T-helper 9 cell (primary cell): ENCODE results near the gene C2CD4A.
"Not testable (repeated sequence)": the region's sequence is repeated elsewhere in the genome, so short reads cannot be mapped to it uniquely, and the experiment has no call there.

Experiments
- DNase-seq: peaks from one replicate; pipeline ENCODE4 v3.0.0-alpha.2; 2020
- total RNA-seq, 2 donors: gene quantifications; one replicate each; lab custom pipeline; 2026; lab: John Stamatoyannopoulos, UW

Gene C2CD4A, protein sequence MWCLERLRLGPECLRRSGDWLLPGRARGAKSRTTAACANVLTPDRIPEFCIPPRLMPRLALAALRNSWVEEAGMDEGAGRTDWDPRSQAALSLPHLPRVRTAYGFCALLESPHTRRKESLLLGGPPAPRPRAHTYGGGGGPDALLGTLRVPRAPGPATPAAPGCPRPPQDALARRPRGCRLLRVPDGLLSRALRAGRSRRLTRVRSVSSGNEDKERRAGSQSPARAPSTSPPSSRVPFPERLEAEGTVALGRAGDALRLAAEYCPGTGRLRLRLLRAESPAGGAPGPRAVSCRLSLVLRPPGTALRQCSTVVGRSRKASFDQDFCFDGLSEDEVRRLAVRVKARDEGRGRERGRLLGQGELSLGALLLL
- total RNA-seq, result 0.21 to 0.48 reads per million in 2 donors

- DNase-seq, result peak; percentile 56
These were observed at the start of gene C2CD4A for GRCh38 chr15:62066663-62067447. TSS of gene C2CD4A (plus strand) at chr15:62066977. CDS start at chr15:62067614, 637 bp downstream.

DNA sequence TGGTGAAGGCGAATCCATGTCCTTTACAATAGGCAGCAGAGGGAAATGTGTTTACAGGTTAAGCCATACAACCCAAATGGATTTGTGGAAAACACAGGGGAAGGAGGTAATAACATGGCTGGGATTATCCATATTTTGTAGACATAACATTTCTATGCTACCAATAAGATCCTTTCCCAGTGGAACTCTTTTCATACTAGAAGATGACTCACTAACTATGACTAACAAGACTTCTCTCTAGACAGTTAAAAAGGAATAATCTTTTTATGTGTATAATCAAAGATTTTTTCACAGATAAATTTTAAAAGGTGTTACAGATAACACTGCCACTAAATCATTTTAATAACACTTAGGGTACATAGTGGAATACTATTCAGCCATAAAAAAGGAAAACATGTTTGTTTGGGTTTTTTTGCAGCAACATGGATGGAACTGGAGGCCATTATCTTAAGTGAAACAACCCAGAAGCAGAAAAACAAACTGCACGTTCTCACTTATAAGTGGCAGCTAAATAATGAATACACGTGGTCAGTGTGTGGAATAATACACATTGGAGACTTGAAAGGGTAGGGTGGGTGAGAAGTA lies 46.1 kb upstream of the C2CD4A start:
- DNase-seq, result no peak

GRCh38 chr15:62021991-62022600 lies 44.7 kb upstream of the C2CD4A start:
- no peak for DNase-seq

- no peak for DNase-seq
These were observed 40.1 kb upstream of the C2CD4A start for GRCh38 chr15:62026487-62027262.

- DNase-seq, result no peak
These were observed 39.6 kb upstream of the C2CD4A start for GRCh38 chr15:62027263-62027565.

GRCh38 chr15:62027916-62028315 lies 38.9 kb upstream of the C2CD4A start:
- no peak for DNase-seq

- no peak for DNase-seq
These were observed 31.4 kb upstream of the C2CD4A start for GRCh38 chr15:62035256-62035924.

GRCh38 chr15:62046078-62046743 lies 20.6 kb upstream of the C2CD4A start:
- DNase-seq, result no peak

DNA sequence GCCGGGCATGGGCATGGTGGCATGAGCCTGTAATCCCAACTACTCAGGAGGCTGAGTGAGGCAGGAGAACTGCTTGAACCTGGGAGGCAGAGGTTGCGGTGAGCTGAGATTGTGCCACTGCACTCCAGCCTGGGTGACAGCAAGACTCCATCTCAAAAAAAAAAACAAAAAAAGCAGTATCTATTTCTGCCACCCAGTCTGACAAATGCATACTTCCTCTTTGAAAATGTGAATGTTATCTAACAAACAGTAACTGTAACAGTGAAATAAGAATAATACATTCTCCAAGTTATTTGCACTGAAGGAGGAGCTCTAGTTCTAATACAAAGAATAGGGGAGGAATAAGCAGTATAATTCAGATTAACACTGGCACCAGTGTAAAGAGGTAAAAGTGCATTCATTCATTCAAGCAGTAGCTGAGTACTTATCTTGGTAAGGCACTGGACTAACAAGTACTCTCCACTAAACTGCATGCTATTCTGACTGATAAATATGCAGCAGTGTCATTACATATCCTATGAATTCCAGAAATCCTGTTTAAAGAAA lies 19.4 kb upstream of the C2CD4A start:
- DNase-seq, result no peak

DNA sequence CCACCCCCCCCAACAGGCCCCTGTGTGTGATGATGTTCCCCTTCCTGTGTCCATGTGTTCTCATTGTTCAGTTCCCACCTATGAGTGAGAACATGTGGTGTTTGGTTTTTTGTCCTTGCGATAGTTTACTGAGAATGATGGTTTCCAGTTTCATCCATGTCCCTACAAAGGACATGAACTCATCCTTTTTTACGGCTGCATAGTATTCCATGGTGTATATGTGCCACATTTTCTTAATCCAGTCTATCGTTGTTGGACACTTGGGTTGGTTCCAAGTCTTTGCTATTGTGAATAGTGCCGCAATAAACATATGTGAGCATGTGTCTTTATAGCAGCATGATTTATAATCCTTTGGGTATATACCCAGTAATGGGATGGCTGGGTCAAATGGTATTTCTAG lies 18.5 kb upstream of the C2CD4A start:
- not testable (repeated sequence) for DNase-seq

DNA sequence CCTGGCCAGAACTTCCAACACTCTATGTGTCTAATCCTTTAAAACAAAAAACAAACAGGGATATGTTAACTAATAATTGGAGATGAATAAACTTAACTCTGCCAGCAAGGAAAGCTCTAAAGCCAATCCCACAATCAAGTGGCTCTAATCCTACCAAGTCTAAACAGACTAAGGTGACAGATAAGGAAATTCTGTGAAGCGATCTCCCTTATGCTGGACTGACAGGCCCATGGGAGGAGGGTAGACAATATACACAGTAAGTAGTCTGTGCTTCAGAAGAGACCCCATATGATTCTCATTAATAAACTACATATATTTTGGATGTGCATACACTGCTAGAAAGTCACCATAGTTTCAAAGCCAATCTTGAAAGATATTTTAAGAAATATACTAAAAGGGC lies 16.7 kb upstream of the C2CD4A start:
- no peak for DNase-seq

DNA sequence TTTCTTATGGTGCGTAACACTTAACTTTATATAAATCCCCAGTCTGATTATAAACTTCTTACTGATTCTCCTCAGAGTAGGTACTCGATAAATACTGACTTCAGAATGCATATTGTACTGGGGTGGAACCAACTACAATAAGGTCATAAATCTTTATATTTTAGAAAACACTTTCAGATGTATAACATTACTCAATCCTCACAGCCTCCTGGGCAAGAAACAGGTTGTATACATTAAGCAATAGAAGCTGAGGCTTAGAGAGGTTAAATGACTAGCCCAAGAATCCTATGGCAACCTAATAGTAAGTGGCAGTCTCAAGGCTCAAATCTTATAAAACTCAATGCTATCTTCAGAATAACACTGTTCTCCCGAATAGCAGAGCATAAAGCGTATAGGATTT lies 15.6 kb upstream of the C2CD4A start:
- no peak for DNase-seq

DNA sequence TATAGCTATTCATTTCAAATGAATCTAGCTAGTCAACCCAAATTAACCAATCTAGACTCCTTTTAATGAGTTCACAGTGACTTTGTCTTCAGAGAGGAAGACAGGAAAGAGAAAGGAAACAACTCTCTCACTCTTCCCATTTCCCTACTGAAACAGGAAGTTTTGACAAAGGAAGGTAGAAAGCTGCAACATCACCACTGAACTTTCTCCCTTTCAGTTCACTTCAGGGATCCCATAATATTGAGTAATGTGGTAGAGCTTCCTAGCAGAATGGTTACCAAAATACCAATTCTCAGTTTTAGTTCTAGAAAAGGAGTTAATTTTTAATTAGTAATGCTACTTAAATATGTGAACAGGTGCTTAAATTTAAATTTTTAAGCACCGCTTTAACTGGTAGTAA lies 14.1 kb upstream of the C2CD4A start:
- DNase-seq, result no peak

DNA sequence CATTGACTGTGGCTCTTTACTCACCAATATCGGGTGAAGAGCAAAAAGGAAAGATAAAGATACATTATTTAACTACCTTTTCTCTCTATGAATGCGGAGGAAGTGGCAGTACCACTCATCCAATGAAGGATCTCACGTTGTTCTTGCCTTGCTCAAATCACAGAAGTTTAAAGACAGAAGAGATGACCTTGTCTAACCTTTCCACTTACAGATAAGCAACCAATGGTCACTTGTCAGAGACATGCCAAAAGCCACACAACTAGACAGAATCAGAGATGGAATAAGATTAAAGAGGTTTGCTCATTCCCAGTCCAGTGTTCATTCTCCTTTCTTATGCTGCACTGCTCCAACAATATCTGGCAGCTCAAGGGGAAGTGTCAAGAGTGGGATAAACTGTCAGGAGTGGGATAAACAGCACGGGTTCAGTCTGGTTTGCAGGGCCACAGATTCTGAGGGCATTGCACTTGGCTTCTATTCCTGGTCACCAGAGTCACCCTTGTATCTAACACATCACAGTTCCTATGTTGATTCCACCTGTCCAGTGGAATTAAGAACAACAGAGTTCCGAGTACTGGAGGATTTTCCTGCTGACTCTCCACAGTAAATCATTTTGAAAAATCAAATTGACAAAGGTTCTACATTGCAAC lies 13.2 kb upstream of the C2CD4A start:
- DNase-seq, result no peak

GRCh38 chr15:62054979-62055378 lies 11.8 kb upstream of the C2CD4A start:
- no peak for DNase-seq

- no peak for DNase-seq
These were observed 9.3 kb upstream of the C2CD4A start for GRCh38 chr15:62057341-62057980.

GRCh38 chr15:62058327-62059028 lies 8.3 kb upstream of the C2CD4A start:
- DNase-seq, result no peak

DNA sequence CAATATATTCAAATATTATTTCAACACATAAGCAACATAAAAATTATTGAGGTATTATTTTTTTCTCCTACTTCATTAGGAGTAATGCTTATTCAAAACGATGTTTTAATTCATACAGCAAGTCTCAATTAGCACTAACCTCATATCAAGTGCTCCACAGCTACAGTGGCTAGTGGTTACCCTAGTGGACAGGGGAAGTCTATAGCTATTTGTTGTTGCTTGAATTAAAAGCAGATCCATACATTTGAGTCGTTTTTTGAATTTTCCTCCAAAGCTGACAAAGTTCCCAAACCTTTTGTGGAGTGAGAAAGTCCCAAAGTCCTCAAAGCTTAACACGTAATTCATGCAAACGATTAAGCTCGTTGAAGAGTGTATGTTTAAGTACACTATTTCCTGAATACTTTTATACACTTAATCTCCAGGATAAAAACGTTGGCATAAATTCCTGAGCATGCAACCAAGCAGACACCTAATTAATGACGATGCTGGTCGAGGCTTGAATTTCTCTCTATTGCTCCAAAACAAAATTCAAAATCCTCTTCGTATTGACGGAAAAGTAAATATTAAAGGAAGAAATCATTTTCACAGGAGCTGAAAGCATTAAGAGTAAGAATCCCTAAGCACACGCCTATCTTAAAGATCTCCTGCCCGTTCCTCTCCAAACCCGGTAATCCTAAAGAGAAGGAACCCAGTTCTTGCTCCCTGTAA lies 7.5 kb upstream of the C2CD4A start:
- DNase-seq, result no peak

DNA sequence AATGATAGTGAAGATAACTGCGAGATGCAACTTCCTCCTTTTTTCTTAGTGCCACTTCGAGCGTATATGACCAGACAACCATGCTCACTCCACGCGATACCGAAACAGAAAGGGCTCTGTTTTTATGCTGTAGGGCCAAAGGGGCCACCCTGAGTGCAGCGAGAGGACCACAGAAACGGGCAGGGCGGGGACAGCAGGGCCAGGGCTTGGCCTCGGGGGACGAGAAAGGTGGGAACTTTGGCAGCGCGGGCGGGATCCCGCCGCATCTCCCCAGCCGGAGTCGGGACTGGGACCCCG lies 7.0 kb upstream of the C2CD4A start:
- peak; percentile 38 for DNase-seq
